CD4-positive, alpha-beta T cell treated with Interleukin-15 for 1 hour (primary cell): Measurements from ENCODE around the gene GLIS1.
A peak's percentile ranks its signal among the peaks of the same experiment; 100 is the strongest.

Experiments
- DNase-seq: peaks from one replicate; pipeline ENCODE4 v3.0.0-alpha.2; 2020

The GLIS1 gene

DNA sequence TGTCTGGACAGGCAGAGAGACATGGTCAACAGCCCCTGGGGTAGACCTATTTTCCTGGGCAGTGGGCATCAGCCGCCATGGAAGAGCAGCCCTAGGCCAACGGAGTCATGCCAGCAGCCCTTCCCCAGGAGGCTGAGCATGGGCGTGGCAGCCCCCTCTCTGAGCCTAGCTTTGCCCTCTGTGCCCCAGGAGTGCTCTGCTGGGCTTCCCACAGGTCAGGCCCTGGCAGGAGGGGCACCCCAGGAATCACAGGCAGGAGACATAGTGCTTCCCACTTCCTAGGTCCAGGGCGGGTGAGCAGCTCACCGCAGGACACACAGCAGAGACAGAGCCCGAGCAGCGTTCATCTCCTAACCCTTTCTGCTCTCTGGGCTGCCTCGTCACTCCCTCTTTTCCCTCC, 132.8 kb downstream of the GLIS1 start:
- peak; percentile 10 for DNase-seq

DNA sequence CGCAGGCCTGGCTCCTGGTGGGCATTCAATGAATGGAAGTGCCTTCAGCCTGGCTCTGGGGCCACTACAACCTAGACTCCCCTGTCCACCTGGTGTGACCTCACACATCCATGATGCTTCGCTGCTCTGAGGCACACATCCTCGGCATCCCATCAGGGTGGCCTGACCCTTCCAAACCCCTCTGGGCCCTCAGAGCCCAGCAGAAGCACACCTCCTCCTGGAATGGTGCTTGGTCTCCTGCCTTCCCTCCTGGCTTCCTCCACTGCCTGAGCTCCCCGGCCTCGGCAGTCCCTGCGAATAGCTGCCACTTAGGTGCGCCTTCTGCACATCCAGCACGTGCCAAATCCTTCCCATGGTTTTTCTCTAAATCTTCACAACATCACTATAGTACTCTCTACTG, 133.8 kb downstream of the GLIS1 start:
- DNase-seq = no peak

DNA sequence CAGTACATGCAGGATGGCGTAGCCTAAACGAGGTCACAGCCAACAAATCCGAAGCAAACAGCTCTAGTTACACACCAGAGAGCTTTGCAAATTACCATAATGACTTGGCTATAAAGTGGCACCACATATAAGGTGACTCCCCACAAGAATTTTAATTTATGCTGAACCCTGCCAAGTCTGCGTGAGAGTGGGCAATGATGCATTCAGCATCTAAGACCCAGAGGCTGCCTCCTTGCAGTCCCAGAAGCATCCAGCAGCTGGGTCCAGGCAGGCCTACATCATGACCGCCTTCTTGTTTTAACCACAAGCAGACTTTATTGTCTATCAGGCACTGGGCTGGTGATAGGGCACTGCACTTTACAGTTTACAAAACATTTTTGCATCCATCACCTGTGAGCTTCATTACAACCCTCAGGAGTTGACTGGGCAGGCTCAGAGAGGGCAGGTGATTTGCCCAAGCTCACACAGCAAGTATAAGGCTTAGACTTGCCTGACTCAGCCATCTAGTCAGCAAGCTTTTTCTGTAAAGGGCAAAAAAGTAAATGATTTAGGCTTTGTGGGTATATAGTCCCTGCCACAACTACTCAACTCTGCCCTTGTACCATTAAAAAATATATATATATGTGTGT, 134.6 kb downstream of the GLIS1 start:
- DNase-seq = no peak

DNA sequence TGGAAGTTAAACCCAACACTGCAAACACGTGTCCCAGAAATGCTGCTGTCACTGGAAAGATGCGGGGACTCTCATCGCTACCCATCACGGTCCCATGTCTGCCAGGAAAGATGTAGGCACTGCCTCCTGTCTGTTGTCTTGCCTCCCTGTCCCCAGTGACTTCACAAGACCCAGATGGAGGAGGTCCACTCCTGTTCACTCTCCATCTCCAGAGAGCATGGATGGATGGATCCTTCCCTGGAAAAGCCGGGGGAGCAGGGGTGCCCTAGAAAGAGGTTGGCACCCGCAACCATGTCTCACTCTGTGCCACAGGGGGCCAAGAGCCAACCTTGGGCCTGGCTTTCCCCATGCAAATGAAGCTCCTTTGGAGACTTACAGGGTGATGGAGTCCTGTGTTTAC, 135.5 kb downstream of the GLIS1 start:
- DNase-seq = no peak

DNA sequence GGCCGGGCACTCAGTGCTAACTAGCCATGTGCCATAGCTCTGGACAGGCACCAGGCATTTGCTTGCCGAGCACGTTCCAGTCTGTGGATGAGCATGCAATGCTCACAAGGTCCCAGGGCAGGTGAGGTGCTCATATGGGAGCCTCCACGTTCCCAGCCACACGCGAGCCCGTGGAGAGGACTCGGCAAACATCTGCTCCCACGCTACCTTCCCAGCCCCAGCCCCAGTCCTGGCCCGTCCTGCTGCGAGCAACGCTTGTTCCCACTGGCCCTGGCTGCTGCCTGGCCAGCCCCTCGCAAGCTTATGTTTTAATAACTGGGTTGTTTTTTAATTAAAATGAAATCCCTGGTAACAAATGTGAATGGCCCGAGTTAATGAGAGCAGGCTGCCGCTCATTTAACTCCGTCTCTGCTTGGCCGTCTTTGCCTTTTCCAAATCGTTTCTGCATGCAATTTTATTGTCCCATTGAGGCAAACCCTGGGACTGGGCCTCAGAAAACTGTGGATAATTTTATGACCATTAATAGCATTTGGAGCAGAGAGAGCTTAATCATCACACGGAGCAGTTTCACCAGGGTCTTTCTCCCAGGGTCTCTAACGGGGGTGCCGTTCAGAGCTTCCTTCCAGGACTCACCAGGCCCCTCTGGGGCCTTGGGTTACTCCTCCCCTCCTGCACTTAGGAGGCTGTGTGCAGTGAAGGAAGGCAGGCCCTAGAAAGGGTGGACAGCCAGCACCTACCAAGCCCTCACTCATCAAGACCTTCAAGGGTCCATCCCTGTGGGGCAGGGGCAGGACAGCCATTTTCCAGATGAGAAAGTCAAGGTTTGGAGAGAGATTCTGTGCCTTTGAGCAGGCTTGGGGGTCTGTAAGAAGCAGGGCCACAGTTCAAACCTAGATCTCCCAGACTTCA, 136.8 kb downstream of the GLIS1 start:
- DNase-seq = peak; percentile 5

DNA sequence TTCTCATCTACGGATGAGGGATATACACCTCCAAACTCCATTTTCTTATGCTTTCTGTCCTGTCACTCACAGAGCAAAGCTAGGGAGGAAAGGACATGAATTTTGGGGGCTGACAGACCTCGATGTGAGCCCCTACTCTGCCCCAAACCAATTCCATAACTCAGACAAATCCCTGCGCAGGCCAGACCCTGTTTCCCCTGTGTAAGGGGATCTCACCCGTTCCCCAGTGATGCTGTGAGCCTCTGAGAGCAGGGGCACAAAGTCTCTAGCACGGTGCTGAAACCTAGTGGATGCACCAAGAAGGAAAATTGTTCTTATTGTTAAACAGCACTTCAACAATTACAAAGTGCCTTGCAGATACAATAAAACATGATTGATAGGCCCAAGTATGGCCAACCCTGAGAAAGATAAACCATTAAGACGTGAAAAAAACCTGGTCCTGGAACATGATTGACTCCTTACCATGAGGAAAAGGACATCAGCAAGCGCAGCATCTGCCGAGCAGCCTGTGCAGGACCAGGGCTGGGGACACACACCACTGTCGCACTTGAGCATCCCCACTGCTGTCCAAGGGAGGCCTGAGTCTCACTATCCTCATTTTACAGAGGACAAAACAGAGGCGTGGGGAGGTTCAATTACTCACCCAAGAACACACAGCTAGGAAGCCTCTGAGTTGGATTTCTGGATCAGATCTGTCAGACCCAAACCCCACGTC, 137.8 kb downstream of the GLIS1 start:
- peak; percentile 2 for DNase-seq

DNA sequence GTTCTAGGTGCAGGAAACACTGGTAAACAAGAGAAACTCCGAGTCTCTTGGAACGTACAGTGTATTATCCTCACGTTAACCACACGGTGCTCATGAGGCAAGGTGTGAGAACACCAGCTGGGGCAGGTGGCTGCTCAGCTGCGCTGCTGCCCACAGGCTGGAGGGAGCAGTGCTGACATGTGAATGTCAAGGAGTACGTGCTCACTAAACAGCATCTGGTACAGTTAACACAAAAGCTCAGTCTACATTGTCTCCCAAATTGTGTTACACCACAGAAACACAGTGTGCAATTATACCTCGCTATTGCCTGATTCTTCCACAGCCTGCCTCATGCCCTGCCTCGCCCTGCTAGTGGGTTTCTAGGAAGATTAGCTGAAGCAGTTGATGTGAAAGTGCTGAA, 138.4 kb downstream of the GLIS1 start:
- peak; percentile 26 for DNase-seq

DNA sequence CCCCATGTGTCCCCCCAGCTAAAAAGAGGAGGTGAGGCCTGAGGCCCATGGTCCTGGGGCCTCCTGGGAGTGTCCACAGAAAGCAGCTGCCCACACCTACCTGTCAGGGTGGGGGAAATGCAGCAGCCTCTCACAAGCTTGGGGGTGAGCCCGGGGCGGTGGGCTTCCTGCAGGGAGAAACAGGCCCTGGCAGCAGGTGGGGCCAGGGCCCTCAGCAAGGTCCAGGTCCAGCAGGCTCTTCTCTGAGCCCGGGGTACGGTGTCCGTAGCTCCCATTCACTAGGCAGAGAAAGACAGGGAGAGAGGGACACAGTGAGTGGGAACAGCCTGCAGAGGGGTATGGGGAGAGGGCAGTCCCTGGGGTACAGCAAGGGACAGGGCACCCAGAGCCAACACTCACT, 139.0 kb downstream of the GLIS1 start:
- no peak for DNase-seq

DNA sequence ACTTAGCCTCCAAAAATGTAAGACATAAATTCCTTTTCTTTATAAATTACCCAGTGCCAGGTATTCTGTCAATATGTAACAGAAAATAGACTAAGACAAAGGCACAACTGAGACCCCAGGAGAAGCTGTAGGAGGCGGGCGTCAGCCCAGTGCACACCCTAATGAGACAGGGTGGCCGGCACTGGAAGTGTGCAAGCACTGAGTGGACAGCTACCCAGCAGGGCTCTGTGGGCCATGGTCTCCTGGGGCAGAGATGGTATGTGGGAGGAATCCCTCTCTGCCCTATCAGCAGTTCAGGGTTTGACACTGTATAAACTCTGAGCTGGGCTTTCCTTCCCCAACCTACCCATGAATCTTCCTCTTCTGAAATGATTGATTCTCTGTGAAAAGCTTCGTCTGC, 139.5 kb downstream of the GLIS1 start:
- peak; percentile 14 for DNase-seq

DNA sequence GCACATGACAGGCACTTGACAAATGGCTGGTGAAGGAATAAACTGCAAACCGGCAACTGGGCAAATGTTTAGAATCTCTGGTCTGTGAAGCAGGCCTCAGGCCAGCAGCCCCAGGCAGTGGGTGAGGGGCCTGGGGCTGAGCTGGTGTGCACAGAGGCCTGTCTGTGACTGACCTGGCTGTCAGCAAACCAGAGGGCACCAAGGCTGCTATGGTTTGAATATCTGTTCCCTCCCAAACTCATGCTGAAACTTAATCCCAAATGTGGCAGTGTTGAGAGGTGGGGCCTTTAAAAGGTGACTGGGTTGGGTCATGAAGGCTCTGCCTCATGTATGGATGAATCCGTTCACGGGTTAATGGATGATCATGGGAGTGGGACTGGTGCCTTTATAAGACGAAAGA, 140.0 kb downstream of the GLIS1 start:
- DNase-seq = no peak

DNA sequence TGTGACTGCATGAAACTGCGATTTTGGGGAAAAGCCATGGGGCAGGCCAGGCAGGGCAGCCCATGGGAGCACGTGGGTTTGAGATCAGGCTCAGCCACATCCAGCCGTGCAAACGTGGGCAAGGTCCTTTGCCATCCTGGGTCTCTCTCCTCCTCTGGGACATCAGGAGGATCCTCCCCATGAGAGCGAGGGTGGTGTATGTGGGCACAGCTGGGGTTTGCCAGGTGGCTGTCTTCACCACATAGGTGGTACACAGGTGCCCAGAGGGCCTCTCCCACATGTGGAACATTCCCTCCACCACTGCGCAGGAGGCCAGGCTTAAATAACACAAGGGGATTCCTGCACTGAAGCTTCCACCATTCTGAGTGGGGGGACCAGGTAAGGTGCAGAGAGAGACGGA, 143.1 kb downstream of the GLIS1 start:
- no peak for DNase-seq

DNA sequence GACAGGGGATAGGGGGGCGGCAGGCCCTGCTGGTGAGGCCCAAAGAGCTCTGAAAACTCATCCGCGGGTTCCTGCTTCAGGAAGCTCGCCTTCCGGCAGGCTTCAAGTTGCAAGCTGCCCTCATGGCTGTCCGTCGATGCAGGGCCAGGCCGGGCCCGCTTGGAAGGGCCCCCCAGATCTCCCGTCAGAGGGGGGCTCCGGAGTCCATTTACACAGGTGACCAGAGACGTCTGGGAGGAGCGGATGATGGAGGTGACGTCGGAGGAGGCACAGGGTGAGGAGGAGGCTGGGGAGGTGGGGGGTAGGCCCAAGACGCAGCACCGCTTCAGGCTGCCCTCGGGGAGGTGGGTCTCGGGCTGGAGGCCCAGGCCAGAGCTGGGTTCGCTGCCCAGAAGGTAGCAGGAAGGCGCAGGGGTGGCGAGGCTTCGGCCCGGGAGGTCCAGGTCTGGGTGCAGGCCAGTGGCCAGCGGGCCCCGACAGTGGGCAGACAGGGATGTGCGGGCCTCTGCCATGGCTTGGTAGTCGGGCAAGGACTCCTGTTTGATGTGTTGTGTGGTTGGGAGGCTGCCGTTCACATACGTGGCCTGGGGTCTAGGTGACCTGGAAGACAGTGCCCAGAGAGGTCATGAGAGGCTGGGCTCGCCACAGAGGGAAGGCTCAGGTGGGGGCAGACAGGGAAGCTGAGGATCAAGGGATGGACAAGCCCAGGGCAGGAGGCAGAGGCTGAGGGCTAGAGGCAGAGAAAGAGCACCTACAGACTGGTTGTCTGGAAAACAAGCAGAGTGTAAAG, 144.4 kb downstream of the GLIS1 start:
- peak; percentile 9 for DNase-seq

DNA sequence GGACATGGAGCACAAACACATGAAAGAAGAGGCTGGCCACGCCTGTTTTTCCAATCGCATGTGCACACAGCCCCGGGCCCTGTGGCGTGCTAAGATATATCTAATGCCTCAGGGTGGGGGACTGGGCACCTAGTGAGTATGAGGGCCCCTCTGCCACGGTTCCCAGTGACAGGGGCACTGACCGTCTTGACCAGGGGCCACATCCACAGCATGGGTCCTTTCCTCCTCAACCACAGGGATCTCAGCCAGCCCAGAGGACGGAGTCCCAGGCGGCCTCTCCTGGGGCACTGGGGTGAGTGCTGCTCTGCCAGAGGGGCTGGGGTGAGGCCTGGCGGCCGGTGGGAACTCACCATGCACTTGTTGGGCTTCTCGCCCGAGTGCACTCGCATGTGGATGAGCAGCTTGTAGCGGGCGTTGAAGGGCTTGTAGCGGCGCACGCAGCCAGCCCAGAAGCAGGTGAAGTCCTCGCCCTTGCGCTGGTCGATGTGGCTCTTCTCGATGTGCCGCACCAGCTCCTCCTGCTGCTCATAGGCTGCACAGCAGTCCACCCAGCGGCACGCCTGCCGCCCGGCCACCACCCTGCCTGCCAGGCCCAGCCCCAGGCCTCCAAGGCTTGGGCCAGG, 145.1 kb downstream of the GLIS1 start:
- DNase-seq = peak; percentile 5

DNA sequence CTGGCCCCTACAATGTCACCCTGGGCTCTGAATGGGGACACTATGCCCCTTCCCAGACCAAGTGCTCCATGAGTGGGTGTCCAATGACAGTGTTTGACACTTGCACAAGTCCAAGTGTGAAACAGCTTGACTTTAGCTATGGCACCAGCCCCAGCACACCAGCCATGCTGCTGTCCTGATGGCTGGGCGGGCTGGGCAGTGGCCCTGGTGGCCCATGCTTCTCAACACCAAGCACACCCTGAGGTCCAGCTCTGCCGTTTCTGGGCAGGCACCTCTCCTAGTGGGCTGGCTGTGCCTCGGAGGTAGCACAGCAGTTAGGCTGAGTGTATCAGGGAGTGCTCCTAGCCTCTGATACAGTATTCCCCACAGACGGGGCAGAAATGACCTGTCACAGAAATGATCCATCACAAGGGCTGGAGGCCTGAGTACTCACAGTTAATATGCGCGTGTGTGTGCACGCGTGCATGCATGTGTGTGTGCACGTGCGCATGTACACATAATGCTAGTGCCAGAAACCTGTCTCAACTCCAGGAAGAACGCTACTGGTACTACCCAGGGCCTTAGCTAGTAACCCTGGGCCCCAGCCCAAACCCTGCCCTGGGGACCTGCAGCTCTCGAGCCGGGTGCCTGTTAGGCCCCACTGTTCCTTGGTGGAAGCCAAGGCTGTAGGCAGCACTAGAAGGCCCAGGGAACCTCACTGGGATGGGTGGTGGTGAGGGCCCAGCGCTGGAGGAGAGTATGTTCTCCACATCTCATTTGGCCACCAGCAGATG, 145.8 kb downstream of the GLIS1 start:
- no peak for DNase-seq

DNA sequence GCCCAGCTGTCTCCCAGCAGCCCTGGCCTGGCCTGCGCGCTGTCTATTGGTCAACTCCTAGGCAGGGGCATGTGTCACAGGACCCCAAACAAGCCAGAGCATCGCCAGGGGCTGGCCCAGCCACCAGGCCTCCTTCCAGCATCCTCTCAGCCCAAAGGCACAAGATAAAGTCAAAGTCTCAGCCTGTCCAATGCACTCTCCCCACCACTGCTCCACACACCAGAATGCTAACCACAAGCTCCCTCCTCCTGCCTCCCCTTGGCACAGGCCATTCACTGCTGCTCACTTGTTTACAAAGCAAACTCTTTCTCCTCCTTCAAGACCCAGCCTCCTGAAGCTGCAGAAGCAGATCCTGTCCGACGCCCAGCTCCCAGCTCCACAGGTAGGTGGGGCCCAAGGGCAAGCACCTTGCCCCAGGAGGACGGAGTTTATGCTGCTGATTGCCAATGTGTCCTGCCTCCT, 146.4 kb downstream of the GLIS1 start:
- no peak for DNase-seq

DNA sequence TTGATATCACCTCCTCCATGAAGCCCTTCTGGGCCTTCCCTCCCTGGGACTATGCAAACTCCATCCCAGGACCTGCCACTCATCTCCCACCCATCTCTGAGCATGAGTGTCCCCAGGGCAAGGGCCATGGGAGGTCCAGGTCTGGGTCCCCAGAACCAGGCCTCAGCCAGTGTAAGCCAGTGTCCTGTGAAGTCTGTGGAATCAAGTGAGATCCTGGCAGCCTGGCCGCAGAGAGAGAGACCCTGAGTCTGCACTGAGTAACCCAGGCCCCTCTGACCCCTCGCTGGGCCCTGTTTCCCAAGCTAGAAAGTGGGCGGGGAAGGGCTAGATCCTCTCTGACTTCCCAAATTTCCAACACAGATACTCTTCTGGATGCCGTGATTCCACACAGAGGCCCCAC, 147.0 kb downstream of the GLIS1 start:
- no peak for DNase-seq

DNA sequence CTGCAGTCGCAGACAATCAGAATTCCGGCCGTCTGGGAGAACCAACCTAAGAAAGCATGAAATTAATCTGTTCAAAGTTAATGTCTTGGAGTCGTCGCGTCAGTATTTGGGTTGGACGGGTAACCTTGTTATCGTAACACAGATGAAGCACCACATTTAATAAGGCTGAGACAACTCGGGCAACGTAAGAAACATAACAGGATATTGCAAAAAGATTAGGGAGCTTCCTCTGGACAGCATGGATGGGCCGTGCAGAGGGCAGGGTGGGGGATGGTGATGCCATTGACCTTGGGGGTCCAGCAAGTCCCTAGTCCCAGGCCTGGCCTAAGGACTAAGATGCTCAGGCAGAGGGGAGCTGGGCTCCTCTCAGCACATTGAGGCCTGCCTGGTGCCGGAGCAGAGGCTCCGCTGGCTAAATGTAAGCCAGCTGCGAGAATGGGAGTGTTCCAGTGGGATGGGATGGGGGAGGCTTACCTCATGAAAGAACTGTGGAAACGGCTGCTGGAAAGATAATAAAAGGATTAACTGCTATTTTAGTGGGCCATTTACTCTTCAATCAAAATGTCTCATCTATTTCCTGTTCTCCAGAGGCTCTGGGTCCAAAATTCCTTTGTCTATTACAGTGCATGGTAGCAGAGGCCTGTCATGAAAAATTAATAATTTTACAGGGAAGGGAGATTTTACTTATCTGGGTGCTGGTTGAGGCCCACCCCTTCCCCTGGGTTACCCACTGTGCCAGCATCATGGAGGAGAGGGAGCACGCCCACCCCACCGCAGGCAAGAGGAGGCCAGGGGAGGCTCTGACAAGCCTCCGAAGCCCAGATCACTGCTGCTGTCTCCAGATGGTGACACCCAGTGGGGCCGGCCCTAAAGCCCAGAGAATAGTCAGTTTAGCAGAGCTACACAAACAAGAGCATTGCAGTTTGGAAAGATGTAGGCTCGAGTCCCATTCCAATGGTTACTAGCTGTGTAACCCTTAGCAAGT, 148.1 kb downstream of the GLIS1 start:
- DNase-seq = no peak

DNA sequence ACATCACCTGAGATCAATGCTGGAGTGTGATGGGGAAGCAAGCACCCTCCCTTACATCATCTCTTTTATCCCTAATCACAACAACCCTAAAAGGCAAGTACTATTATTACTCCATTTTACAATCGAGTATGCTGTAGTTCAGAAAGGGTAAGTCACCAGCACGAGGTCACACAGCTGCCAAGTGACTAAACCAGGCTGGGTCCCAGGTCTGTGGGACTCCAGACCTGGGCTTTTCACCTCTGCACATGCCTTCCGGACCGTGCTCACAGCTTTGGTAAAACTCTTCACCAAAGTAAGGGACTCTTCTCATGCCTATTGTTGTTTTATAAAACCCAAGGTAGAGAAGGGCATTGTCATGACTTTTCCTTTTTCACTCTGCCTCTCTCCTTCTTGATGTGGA, 148.9 kb downstream of the GLIS1 start:
- no peak for DNase-seq

DNA sequence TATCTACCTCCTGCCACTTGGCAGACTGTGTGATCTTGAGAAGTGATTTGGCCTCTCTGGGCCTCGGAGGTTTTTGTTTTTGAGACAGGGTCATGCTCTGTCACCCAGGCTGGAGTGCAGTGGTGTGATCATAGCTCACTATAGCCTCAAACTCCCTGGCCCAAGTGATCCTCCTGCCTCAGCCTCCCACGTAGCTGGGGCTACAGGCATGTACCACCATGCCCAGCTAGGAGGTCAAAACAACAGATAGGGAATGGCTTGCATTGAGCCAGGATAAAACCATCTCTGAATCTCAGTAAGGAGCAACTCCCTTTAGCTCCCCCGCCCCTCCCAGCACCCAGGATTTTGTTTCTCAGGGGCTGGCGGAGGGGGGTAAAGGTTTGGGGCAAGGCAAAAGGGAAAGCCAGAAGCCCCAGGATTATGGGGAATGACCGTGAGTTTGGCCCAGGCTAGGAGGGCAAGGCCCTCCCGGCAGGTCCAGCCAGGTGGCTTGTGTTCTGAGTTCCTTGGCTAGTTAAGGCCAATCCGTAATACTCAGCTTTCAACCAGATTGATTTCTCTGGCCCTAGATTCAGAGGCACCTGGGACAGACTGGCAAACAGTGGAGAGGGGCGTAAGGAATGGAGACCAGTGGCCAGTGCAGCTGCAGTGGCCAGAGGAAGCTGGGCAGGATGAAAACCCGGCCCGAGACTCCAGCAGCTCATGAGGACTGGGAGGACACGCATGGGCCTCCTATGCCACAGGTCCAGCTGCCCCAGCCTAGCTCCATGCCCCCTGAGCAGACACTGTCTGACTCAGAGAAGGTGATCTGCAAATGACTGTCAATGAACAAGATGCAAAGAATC, 149.7 kb downstream of the GLIS1 start:
- DNase-seq = no peak
